G401 (cell line): Measurements from ENCODE around the gene FAM180B. TPM values are rescaled to one million over a fixed set of nuclear protein-coding genes. Genes with fewer than 3 reads are reported as not detected.
"Not testable (repeated sequence)": the region's sequence is repeated elsewhere in the genome, so short reads cannot be mapped to it uniquely, and the experiment has no call there.

Experiments used
- DNase-seq: peaks from one replicate; pipeline ENCODE4 v3.0.0-alpha.2; 2015; ENCODE audit warnings: low spot score
- in situ Hi-C: cut with HindIII; loops from 2 replicates; pipeline ENCODE4 v1.10.0; 2016; ENCODE audit warnings: low sequenced_read_pairs, mixed read lengths
- total RNA-seq: library from RNA; depleted of rRNA; stranded (reverse); fragments of >200 nt; shearing (Covaris generic); gene quantifications from 2 replicates; pipeline ENCODE4 v1.2.3, GENCODE V29; 2014; rRNA removed

FAM180B gene
- total RNA-seq, 1 experiment from 2014 or later: 0.58 TPM

GRCh38 chr11:47631473-47631872 lies 45.0 kb downstream of the FAM180B start:
- in situ Hi-C loops: no loop called here
- DNase-seq: no peak

- DNase-seq, in situ Hi-C loops: not testable (repeated sequence)
These were observed 49.9 kb downstream of the FAM180B start for GRCh38 chr11:47636331-47636730.

Other genes with a start within 250 kb of the FAM180B start
- gene MYBPC3, start 234.0 kb upstream of the FAM180B start, total RNA-seq: 0.37 TPM in 1 of 2 replicates, not detected in the other
- not detected in 2 replicates for gene SPI1, start 208.1 kb upstream of the FAM180B start, total RNA-seq
- gene SLC39A13, start 178.1 kb upstream of the FAM180B start, total RNA-seq: 22.9 and 43.0 TPM in 2 replicates
- gene PSMC3, start 160.2 kb upstream of the FAM180B start, total RNA-seq: 149 and 239 TPM in 2 replicates
- not detected in 2 replicates for gene RAPSN, start 137.5 kb upstream of the FAM180B start, total RNA-seq
- gene CELF1, start 33.5 kb upstream of the FAM180B start, total RNA-seq: 58.7 and 94.4 TPM in 2 replicates
- 103 and 127 TPM in 2 replicates for gene PTPMT1, start 21.1 kb upstream of the FAM180B start, total RNA-seq
- gene KBTBD4, start 7.7 kb upstream of the FAM180B start, total RNA-seq: 32.7 and 43.1 TPM in 2 replicates
- 191 and 200 TPM in 2 replicates for gene NDUFS3, start 7.6 kb upstream of the FAM180B start, total RNA-seq
- gene C1QTNF4, start 7.7 kb downstream of the FAM180B start, total RNA-seq: 2.4 TPM in 1 of 2 replicates, not detected in the other
- gene MTCH2, start 55.9 kb downstream of the FAM180B start, total RNA-seq: 29.0 and 33.2 TPM in 2 replicates
- gene AGBL2, start 128.7 kb downstream of the FAM180B start, total RNA-seq: not detected in 2 replicates
- gene FNBP4, start 180.7 kb downstream of the FAM180B start, total RNA-seq: 57.4 and 126 TPM in 2 replicates